PC-3 (cell line): ENCODE results near the gene ATG4A.

ENCODE experiments used
- EZH2 ChIP-seq: fragments of 300-600 bp; sonication (generic); IDR thresholded peaks from one replicate; pipeline ENCODE4 v1.6.1; 2017; ENCODE audit warnings: antibody characterized with exemption, mild to moderate bottlenecking, low read length; ENCODE audit not compliant: unreplicated experiment
- EZH2phosphoT487 ChIP-seq: fragments of 300-600 bp; sonication (generic); IDR thresholded peaks from 2 replicates; pipeline ENCODE4 v1.6.1; 2018; ENCODE audit warnings: mild to moderate bottlenecking, antibody characterized with exemption, low read length, borderline replicate concordance
- TF ChIP-seq, protein P1 (sequence below): fragments of 300-600 bp; sonication (generic); conservative IDR thresholded peaks from 2 replicates; pipeline ENCODE4 v1.5.1; 2017; ENCODE audit warnings: antibody characterized with exemption, low read depth, mild to moderate bottlenecking, low read length

DNA sequence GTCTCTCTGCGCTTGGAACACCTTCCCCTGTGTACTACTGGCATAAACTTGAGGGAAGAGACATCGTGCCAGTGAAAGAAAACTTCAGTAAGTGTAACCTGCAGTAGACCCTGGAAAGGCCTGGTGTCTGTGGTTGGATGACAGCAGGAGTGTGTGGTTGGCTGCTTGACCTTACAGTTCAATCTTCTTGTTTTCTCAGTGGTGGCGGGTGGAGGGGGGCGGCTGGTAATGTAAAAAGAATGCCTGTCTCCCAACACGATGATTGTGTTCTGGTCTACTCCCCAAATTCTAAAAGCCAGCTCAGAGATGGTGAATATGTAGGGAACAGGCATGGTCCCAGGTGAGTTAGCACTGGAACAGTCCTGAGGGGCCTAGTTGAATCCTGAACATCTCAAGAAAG, 18.8 kb upstream of the ATG4A start:
- TF ChIP-seq, protein P1, sequence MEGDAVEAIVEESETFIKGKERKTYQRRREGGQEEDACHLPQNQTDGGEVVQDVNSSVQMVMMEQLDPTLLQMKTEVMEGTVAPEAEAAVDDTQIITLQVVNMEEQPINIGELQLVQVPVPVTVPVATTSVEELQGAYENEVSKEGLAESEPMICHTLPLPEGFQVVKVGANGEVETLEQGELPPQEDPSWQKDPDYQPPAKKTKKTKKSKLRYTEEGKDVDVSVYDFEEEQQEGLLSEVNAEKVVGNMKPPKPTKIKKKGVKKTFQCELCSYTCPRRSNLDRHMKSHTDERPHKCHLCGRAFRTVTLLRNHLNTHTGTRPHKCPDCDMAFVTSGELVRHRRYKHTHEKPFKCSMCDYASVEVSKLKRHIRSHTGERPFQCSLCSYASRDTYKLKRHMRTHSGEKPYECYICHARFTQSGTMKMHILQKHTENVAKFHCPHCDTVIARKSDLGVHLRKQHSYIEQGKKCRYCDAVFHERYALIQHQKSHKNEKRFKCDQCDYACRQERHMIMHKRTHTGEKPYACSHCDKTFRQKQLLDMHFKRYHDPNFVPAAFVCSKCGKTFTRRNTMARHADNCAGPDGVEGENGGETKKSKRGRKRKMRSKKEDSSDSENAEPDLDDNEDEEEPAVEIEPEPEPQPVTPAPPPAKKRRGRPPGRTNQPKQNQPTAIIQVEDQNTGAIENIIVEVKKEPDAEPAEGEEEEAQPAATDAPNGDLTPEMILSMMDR: no peak
- TF ChIP-seq EZH2phosphoT487: no peak
- TF ChIP-seq EZH2: no peak
